ENCODE measurements around the gene NR1D2.
A peak's percentile ranks its signal among the peaks of the same experiment; 100 is the strongest.

- TF ChIP-seq SUZ12 (IDR thresholded peaks at IDR 0.05) (no peak), PKNOX1 (IDR thresholded peaks at IDR 0.05) (no peak), CTBP1 (IDR thresholded peaks at IDR 0.05; ENCODE audit: borderline replicate concordance) (no peak), FOXA1 (IDR thresholded peaks at IDR 0.05) (no peak), TARDBP (IDR thresholded peaks at IDR 0.05) (no peak), BHLHE40 (IDR thresholded peaks at IDR 0.05; ENCODE audit: borderline replicate concordance) (no peak), NFRKB (IDR thresholded peaks at IDR 0.05) (no peak), L3MBTL2 (conservative IDR thresholded peaks at IDR 0.05) (peak; percentile 58), FOXM1 (IDR thresholded peaks at IDR 0.05; ENCODE audit: borderline replicate concordance) (no peak)
These were observed 28.8 kb upstream of the NR1D2 start for GRCh38 chr3:23916152-23916885.
